GM19452 (cell line): ENCODE data around the gene HNRNPR.
"Not testable (repeated sequence)": the region's sequence is repeated elsewhere in the genome, so short reads cannot be mapped to it uniquely, and the experiment has no call there.

Experiments
- ATAC-seq: cut with Tn5 transposase; IDR thresholded peaks from one replicate; pipeline ENCODE4 v1.9.1; 2021; ENCODE audit not compliant: unreplicated experiment

Gene HNRNPR

GRCh38 chr1:23257371-23257770 is 86.7 kb downstream of the HNRNPR start:
- not testable (repeated sequence) for ATAC-seq
